NB4 (cell line): ENCODE data around the gene ZNF426.

Experiments
- CTCF ChIP-seq: IDR thresholded peaks from one replicate; pipeline ENCODE4 v1.5.1; 2012; ENCODE audit warnings: low read depth, low read length
- MYC ChIP-seq: IDR thresholded peaks from 2 replicates; pipeline ENCODE4 v1.6.1; 2011; ENCODE audit warnings: low read depth, low read length
- POLR2A ChIP-seq: IDR thresholded peaks from 2 replicates; pipeline ENCODE4 v1.6.1; 2011; ENCODE audit warnings: mild to moderate bottlenecking; ENCODE audit not compliant: insufficient read length; ENCODE audit errors: extremely low read depth

GRCh38 chr19:9547870-9548269, 9.4 kb upstream of the ZNF426 start:
- TF ChIP-seq POLR2A (no peak), CTCF (no peak), MYC (no peak)
